COLO668 (cell line): ENCODE measurements around the gene PRG2.
"Not testable (repeated sequence)": the region's sequence is repeated elsewhere in the genome, so short reads cannot be mapped to it uniquely, and the experiment has no call there.

Experiments
- DNase-seq: peaks from one replicate; lab custom pipeline; 2025; ENCODE audit not compliant: unreplicated experiment; lab: John Stamatoyannopoulos, UW

Gene PRG2

GRCh38 chr11:57348636-57349313 lies 41.7 kb downstream of the PRG2 start:
- DNase-seq, result no peak

GRCh38 chr11:57348052-57348451 lies 42.4 kb downstream of the PRG2 start:
- no peak for DNase-seq

GRCh38 chr11:57347336-57347735 lies 43.1 kb downstream of the PRG2 start:
- DNase-seq, result no peak

- DNase-seq, result peak; percentile 62
Measured at GRCh38 chr11:57345555-57346211, 44.8 kb downstream of the PRG2 start.

- DNase-seq, result no peak
Measured at GRCh38 chr11:57344826-57345225, 45.6 kb downstream of the PRG2 start.

GRCh38 chr11:57343825-57344224 lies 46.6 kb downstream of the PRG2 start:
- no peak for DNase-seq

- DNase-seq, result no peak
Measured at GRCh38 chr11:57342702-57343101, 47.7 kb downstream of the PRG2 start.

- no peak for DNase-seq
Measured at GRCh38 chr11:57341250-57341808, 49.1 kb downstream of the PRG2 start.

GRCh38 chr11:57340039-57340615 lies 50.3 kb downstream of the PRG2 start:
- DNase-seq, result peak; percentile 13

- DNase-seq, result no peak
Measured at GRCh38 chr11:57339328-57339727, 51.1 kb downstream of the PRG2 start.

GRCh38 chr11:57338142-57338541 lies 52.3 kb downstream of the PRG2 start, which contains the start of gene P2RX3:
P2RX3 (plus strand) TSS chr11:57338352; CDS start chr11:57338551, 199 bp downstream.
- no peak for DNase-seq

- DNase-seq, result not testable (repeated sequence)
Measured at GRCh38 chr11:57336856-57337255, 53.6 kb downstream of the PRG2 start.
